ENCODE data around the gene MZF1.

DNA sequence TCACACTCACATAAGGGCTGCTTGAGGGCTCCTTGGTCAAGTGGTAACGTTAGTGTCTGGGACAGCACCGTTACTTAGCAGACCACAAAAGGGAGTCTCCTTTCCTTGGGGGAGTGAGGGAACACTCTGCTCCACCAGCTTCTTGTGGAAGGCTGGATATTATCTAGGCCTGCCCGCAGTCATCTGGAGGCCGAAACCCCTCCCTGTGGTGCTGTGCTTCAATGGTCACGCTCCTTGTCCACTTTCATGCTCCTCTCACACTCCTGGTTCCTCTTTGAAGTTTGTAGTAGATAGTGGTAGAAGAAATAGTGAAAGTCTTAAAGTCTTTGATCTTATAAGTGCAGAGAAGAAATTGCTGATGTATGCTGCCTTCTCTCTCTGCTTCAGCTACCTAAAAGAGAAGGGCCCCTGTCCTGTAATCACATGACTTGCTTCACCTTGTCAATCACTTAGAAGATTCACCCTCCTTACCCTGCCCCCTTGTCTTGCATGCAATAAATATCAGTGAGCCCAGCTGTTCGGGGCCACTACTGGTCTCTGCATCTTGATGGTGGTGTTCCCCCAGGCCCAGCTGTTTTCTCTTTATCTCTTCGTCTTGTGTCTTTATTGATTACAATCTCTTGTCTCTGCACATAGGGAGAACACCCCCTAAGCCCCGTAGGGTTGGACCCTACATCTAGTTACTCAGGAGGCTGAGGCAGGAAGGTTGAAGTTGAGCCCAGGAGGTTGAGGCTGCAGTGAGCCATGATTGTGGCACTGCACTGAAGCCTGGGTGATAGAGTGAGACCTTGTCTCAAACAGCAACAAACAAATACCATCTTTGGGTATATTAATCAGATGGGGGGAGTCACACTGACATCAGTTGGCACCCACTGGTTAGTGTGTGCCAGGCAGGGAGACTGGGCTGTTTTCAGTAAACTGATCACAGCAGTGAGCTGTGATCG, 11.6 kb upstream of the MZF1 start:
- TF ChIP-seq, protein P1, sequence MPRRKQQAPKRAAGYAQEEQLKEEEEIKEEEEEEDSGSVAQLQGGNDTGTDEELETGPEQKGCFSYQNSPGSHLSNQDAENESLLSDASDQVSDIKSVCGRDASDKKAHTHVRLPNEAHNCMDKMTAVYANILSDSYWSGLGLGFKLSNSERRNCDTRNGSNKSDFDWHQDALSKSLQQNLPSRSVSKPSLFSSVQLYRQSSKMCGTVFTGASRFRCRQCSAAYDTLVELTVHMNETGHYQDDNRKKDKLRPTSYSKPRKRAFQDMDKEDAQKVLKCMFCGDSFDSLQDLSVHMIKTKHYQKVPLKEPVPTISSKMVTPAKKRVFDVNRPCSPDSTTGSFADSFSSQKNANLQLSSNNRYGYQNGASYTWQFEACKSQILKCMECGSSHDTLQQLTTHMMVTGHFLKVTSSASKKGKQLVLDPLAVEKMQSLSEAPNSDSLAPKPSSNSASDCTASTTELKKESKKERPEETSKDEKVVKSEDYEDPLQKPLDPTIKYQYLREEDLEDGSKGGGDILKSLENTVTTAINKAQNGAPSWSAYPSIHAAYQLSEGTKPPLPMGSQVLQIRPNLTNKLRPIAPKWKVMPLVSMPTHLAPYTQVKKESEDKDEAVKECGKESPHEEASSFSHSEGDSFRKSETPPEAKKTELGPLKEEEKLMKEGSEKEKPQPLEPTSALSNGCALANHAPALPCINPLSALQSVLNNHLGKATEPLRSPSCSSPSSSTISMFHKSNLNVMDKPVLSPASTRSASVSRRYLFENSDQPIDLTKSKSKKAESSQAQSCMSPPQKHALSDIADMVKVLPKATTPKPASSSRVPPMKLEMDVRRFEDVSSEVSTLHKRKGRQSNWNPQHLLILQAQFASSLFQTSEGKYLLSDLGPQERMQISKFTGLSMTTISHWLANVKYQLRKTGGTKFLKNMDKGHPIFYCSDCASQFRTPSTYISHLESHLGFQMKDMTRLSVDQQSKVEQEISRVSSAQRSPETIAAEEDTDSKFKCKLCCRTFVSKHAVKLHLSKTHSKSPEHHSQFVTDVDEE (CRISPR knock-in tag; IDR thresholded peaks at IDR 0.05) = no peak
- TF ChIP-seq RARB (CRISPR knock-in tag; IDR thresholded peaks at IDR 0.05) = no peak
- TF ChIP-seq, protein P2, sequence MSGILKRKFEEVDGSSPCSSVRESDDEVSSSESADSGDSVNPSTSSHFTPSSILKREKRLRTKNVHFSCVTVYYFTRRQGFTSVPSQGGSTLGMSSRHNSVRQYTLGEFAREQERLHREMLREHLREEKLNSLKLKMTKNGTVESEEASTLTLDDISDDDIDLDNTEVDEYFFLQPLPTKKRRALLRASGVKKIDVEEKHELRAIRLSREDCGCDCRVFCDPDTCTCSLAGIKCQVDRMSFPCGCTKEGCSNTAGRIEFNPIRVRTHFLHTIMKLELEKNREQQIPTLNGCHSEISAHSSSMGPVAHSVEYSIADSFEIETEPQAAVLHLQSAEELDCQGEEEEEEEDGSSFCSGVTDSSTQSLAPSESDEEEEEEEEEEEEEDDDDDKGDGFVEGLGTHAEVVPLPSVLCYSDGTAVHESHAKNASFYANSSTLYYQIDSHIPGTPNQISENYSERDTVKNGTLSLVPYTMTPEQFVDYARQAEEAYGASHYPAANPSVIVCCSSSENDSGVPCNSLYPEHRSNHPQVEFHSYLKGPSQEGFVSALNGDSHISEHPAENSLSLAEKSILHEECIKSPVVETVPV (CRISPR knock-in tag; IDR thresholded peaks at IDR 0.05) = no peak
- no peak for TF ChIP-seq ZFP30 (CRISPR knock-in tag; IDR thresholded peaks at IDR 0.05)
- no peak for TF ChIP-seq GLIS3 (CRISPR knock-in tag; IDR thresholded peaks at IDR 0.05)
- TF ChIP-seq, protein P3, sequence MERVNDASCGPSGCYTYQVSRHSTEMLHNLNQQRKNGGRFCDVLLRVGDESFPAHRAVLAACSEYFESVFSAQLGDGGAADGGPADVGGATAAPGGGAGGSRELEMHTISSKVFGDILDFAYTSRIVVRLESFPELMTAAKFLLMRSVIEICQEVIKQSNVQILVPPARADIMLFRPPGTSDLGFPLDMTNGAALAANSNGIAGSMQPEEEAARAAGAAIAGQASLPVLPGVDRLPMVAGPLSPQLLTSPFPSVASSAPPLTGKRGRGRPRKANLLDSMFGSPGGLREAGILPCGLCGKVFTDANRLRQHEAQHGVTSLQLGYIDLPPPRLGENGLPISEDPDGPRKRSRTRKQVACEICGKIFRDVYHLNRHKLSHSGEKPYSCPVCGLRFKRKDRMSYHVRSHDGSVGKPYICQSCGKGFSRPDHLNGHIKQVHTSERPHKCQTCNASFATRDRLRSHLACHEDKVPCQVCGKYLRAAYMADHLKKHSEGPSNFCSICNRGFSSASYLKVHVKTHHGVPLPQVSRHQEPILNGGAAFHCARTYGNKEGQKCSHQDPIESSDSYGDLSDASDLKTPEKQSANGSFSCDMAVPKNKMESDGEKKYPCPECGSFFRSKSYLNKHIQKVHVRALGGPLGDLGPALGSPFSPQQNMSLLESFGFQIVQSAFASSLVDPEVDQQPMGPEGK (CRISPR knock-in tag; IDR thresholded peaks at IDR 0.05; ENCODE audit: borderline replicate concordance) = no peak

Data from SK-N-SH treated with all-trans-retinoic acid at 6 μM for 48 hours (cell line).